HG02571 (cell line): Measurements from ENCODE around the gene XAGE1B.
"Not testable (repeated sequence)": the region's sequence is repeated elsewhere in the genome, so short reads cannot be mapped to it uniquely, and the experiment has no call there.

Source experiments
- ATAC-seq: cut with Tn5 transposase; IDR thresholded peaks from one replicate; pipeline ENCODE4 v1.9.1; 2021; ENCODE audit warnings: mild to moderate bottlenecking, moderate library complexity; ENCODE audit not compliant: unreplicated experiment

The XAGE1B gene

GRCh38 chrX:52516987-52517325 is at the start of gene XAGE1B:
Gene XAGE1B (minus strand): TSS chrX:52517063. CDS start chrX:52515527, 1,536 bp downstream.
- not testable (repeated sequence) for ATAC-seq

- ATAC-seq, result no peak
These were observed 46.2 kb upstream of the XAGE1B start for GRCh38 chrX:52563105-52563504.

- no peak for ATAC-seq
These were observed 41.3 kb upstream of the XAGE1B start for GRCh38 chrX:52558140-52558539.

- ATAC-seq, result no peak
These were observed 39.9 kb upstream of the XAGE1B start for GRCh38 chrX:52556741-52557140.

- ATAC-seq, result no peak
These were observed 37.3 kb upstream of the XAGE1B start for GRCh38 chrX:52553995-52554642.

- ATAC-seq, result not testable (repeated sequence)
These were observed 31.9 kb upstream of the XAGE1B start for GRCh38 chrX:52548769-52549168.

GRCh38 chrX:52544147-52544840 is 27.4 kb upstream of the XAGE1B start:
- no peak for ATAC-seq

GRCh38 chrX:52542311-52542710 is 25.4 kb upstream of the XAGE1B start:
- no peak for ATAC-seq

GRCh38 chrX:52541051-52541450 is 24.2 kb upstream of the XAGE1B start:
- ATAC-seq, result not testable (repeated sequence)

- not testable (repeated sequence) for ATAC-seq
These were observed 515 bp downstream of the XAGE1B start for GRCh38 chrX:52516110-52516986.

- ATAC-seq, result not testable (repeated sequence)
These were observed 5.7 kb downstream of the XAGE1B start for GRCh38 chrX:52511126-52511525.

GRCh38 chrX:52509916-52510315 is 6.9 kb downstream of the XAGE1B start:
- no peak for ATAC-seq

GRCh38 chrX:52507331-52507730 is 9.5 kb downstream of the XAGE1B start:
- no peak for ATAC-seq

- no peak for ATAC-seq
These were observed 12.3 kb downstream of the XAGE1B start for GRCh38 chrX:52504551-52504950.

GRCh38 chrX:52501362-52501761 is 15.5 kb downstream of the XAGE1B start:
- not testable (repeated sequence) for ATAC-seq

- not testable (repeated sequence) for ATAC-seq
These were observed 20.5 kb downstream of the XAGE1B start for GRCh38 chrX:52496419-52496772.

- not testable (repeated sequence) for ATAC-seq
These were observed 21.1 kb downstream of the XAGE1B start, which contains the start of gene XAGE1A for GRCh38 chrX:52495545-52496418. Gene XAGE1A (plus strand): TSS chrX:52495808. CDS start chrX:52497362, 1,554 bp downstream.

GRCh38 chrX:52471301-52471700 is 45.6 kb downstream of the XAGE1B start:
- not testable (repeated sequence) for ATAC-seq
